HTR-8/SVneo (cell line): ENCODE results near the gene CCDC136.

Experiments used
- DNase-seq: peaks from one replicate; pipeline ENCODE4 v3.0.0; 2011; ENCODE audit warnings: low spot score, mixed read lengths; ENCODE audit not compliant: insufficient read length
- FAIRE-seq: peaks from 2 replicates; lab custom pipeline; 2011; peaks lifted over from hg19 to GRCh38; lab: Jason Lieb, UNC

Gene CCDC136

GRCh38 chr7:128791121-128791971 is at the start of gene CCDC136:
CCDC136 (plus strand) TSS chr7:128791968; CDS start chr7:128792412, 444 bp downstream.
- DNase-seq (peak; percentile 49), FAIRE-seq (no peak)

- FAIRE-seq (no peak), DNase-seq (no peak)
Measured at GRCh38 chr7:128742206-128742605, 49.6 kb upstream of the CCDC136 start.

DNA sequence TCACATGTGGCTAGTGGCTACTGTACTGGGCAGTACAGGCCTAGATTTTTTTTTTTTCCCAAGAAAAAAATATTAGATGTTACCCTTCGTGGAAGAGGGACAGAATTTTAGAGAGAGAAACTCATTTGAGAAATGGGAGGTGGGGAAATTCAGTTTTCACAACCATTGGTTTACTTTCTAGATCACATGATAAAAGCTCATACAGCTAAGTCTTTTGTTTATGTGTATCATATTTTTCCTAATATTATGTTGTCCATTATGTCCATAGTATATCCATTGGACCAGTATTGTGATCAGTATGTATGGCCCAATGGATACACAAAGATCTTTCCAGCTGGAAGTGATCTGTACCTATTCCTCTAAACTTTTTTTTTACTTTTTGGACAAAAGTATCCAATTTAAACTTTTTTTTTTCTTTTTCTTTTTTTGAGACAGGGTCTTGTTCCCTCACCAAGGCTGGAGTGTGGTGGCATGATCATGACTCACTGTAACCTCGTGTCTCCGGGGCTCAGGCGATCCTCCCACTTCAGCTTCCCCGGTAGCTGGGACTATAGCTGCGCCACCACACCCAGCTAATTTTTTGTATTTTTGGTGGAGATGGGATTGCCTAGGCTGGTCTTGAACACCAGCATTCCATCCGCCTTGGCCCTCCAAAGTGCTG is 48.5 kb upstream of the CCDC136 start:
- DNase-seq = no peak
- FAIRE-seq = no peak

GRCh38 chr7:128744366-128744905 is 47.3 kb upstream of the CCDC136 start:
- FAIRE-seq (no peak), DNase-seq (no peak)

GRCh38 chr7:128745706-128746105 is 46.1 kb upstream of the CCDC136 start:
- DNase-seq = no peak
- no peak for FAIRE-seq

GRCh38 chr7:128747327-128748079 is 44.3 kb upstream of the CCDC136 start:
- no peak for DNase-seq
- FAIRE-seq = no peak

- FAIRE-seq = no peak
Measured at GRCh38 chr7:128752251-128752650, 39.5 kb upstream of the CCDC136 start.

GRCh38 chr7:128755075-128755818 is 36.5 kb upstream of the CCDC136 start:
- FAIRE-seq (no peak), DNase-seq (no peak)

More at GRCh38 chr7:128752251-128752650, 39.5 kb upstream of the CCDC136 start:
- no peak for DNase-seq

DNA sequence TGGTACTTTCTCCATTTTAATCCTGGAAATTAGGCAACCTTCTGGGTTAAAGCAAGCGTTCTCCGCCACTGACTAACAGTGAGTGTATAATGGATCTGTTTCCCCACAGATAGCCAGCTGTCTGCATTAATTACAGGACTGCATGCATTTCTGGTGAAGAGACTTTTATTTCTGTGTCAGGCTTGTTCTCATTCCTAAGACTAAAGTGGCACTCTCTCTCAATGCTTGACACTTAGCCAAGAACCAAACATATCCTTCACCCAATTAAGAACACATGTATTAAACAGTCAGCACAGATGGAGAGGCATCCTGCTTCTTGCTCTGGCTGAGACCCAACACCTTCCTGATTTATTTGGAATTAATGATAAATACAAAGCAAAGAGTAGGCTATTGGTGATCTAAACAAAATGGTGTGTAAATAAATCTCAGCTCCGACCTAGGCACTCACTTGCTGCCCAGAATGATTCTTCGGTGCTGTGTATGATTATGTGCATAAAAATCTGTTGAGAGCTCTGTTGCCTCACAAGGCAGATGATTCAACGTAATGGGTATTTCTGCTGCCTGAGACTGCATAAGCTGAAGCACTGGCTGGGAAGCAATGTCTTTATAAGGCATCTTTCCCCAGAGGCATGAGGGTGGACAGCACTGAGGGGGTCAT is 35.8 kb upstream of the CCDC136 start:
- FAIRE-seq (no peak), DNase-seq (no peak)

GRCh38 chr7:128757203-128757602 is 34.6 kb upstream of the CCDC136 start:
- DNase-seq (no peak), FAIRE-seq (no peak)

DNA sequence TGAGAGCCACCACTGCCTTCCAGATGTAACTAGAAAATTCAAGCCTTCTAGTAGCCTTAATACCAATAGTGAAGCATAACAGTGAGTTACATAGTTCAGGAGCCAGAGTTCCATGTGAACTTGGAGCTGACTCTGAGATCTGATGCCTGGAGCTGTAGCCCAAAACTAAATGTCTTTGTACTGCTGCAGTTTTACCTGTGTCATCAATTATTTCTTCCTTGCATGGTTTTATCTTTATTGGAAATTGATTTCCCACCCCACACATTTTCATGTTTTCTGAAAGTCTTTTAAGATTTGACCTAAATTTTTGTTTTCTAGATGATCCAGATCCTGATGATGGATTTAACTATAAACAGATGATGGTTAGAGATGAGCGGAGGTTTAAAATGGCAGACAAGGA is 33.2 kb upstream of the CCDC136 start:
- FAIRE-seq (no peak), DNase-seq (no peak)

DNA sequence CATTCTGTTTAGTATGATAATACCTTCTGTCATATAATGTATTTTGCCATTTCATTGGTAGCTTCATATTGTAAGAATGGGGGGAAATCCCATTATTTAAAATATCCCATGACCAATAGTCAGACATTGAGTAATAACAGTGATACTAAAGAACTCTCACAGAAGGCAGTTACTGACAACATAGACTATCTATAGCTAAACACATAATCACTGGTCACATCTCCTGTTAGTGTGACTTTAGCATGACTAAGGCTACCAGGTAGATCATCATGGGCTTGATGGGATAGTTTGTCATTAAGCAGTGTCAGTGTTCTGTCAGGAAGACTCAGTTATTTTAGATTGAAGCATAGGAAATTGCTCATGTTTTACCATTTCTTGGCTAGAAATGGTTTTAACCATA is 32.5 kb upstream of the CCDC136 start:
- no peak for FAIRE-seq
- DNase-seq = no peak

DNA sequence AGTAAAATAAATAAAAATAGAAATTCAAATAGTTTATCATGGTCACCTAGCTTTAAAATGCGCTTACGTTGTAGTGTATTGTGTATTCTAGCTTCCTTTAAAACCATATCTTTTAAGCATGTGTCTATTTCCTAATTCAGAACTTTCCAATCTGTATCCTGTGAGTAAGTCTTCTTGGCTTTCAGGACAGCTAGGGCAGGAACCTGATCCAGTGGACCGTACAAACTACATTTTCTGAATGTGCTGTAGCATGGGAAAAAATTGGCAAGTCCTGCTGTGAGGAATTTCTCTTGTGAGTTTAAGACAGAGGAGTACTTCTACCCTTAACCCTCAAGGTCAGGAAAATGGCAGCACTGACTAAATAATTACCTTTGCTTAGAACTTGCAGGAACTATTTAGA is 28.2 kb upstream of the CCDC136 start:
- DNase-seq (no peak), FAIRE-seq (no peak)

DNA sequence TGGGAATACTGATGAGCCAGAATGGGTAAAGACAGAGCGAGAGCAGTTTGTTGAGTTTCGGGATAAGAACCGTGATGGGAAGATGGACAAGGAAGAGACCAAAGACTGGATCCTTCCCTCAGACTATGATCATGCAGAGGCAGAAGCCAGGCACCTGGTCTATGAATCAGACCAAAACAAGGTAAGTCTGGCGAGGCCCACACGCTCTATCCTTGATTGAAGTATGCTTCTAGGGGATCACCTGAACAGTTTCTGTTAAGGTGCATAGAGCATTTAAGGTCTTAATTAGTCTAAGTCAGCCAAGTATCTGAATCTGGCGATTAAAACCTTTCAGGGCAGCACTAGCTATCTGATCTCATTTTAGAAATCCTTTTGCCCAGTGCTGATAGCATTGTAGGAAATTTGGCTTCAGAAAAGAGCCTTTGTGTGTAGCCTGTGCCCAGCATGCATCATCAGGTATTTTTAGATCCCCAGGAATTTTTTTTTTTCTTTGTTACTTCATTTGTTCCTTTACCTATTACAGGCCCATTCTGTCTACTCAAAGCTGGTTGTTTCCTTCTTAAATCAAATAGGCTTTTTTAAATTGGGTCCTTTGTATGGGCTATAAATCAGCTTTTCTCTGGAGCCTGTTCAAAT is 24.2 kb upstream of the CCDC136 start:
- FAIRE-seq = no peak
- no peak for DNase-seq

GRCh38 chr7:128770233-128770632 is 21.5 kb upstream of the CCDC136 start:
- DNase-seq (no peak), FAIRE-seq (no peak)

DNA sequence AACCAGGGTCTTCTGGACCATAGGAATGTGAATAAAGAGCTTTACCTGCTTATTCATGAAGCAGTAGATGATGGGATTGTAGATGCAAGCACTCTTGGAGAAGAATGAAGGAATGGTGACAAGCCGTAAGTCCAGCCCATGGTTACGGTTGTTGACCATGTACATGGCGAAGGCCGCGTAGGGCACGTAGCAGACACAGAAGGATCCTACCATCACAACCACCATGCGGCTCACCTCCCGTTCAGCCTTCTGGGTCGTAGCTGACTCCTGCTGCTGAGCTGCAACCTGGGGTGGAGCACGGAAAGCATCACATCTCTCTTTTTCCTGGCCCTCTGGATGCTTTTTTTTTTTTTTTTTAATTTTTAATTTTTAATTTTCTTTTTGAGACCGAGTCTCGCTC is 18.2 kb upstream of the CCDC136 start:
- DNase-seq = no peak
- no peak for FAIRE-seq

GRCh38 chr7:128774029-128774689 is 17.6 kb upstream of the CCDC136 start:
- DNase-seq (no peak), FAIRE-seq (no peak)

DNA sequence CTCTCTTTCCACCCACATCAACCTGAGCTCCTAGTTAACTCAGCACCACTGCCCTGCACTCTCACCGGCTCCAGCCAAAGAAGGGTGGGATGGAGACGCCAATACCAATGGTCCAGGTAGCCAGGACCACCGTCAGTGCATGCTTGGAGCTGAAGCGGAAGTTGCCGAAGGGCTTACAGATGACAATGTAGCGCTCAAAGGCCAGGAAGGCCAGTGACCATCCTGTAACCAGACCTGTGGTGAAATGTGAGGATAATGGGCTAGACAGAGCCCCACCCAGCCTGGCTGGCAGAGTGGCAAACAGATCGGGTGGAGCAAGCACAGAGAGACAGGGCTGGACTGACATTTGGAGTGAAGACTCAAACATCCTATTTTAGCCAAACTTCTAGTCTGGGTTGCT is 16.8 kb upstream of the CCDC136 start:
- DNase-seq (no peak), FAIRE-seq (no peak)
